Measurements from ENCODE around the gene SCIMP.
"Not testable (repeated sequence)": the region's sequence is repeated elsewhere in the genome, so short reads cannot be mapped to it uniquely, and the experiment has no call there.

The SCIMP gene

GRCh38 chr17:5220074-5220473, 14.6 kb downstream of the SCIMP start:
- no peak for DNase-seq (ENCODE audit: low read depth)
- TF ChIP-seq CTCF (conservative IDR thresholded peaks at IDR 0.05; ENCODE audit: low read depth, low read length): no peak
- H3K4me3 ChIP-seq (ENCODE audit: low read depth, low read length): no peak overlapping the region

GRCh38 chr17:5219536-5219935, 15.1 kb downstream of the SCIMP start:
- no peak overlapping the region for H3K4me3 ChIP-seq (ENCODE audit: low read depth, low read length)
- no peak for TF ChIP-seq CTCF (conservative IDR thresholded peaks at IDR 0.05; ENCODE audit: low read depth, low read length)
- no peak for DNase-seq (ENCODE audit: low read depth)

GRCh38 chr17:5217562-5217961, 17.1 kb downstream of the SCIMP start:
- H3K4me3 ChIP-seq (ENCODE audit: low read depth, low read length); DNase-seq (ENCODE audit: low read depth): not testable (repeated sequence)

GRCh38 chr17:5211458-5211857, 23.2 kb downstream of the SCIMP start:
- no peak overlapping the region for H3K4me3 ChIP-seq (ENCODE audit: low read depth, low read length)
- TF ChIP-seq CTCF (conservative IDR thresholded peaks at IDR 0.05; ENCODE audit: low read depth, low read length): no peak
- DNase-seq (ENCODE audit: low read depth): no peak

GRCh38 chr17:5210614-5211252, 23.9 kb downstream of the SCIMP start:
- TF ChIP-seq CTCF (conservative IDR thresholded peaks at IDR 0.05; ENCODE audit: low read depth, low read length): no peak
- H3K4me3 ChIP-seq (ENCODE audit: low read depth, low read length): no peak overlapping the region
- DNase-seq (ENCODE audit: low read depth): no peak

GRCh38 chr17:5210091-5210490, 24.6 kb downstream of the SCIMP start:
- TF ChIP-seq CTCF (conservative IDR thresholded peaks at IDR 0.05; ENCODE audit: low read depth, low read length): no peak
- no peak overlapping the region for H3K4me3 ChIP-seq (ENCODE audit: low read depth, low read length)
- no peak for DNase-seq (ENCODE audit: low read depth)

GRCh38 chr17:5209396-5209795, 25.3 kb downstream of the SCIMP start:
- DNase-seq (ENCODE audit: low read depth): peak; percentile 45
- no peak for TF ChIP-seq CTCF (conservative IDR thresholded peaks at IDR 0.05; ENCODE audit: low read depth, low read length)
- no peak overlapping the region for H3K4me3 ChIP-seq (ENCODE audit: low read depth, low read length)
